GM18873 (cell line): ENCODE data around the gene GTF3C1.
"Not testable (repeated sequence)": the region's sequence is repeated elsewhere in the genome, so short reads cannot be mapped to it uniquely, and the experiment has no call there.

Experiments used
- ATAC-seq: cut with Tn5 transposase; IDR thresholded peaks from one replicate; pipeline ENCODE4 v1.9.1; 2021; ENCODE audit warnings: mild to moderate bottlenecking, moderate library complexity, moderate number of reproducible peaks; ENCODE audit not compliant: unreplicated experiment, low FRiP score

Gene GTF3C1

GRCh38 chr16:27450196-27450549, 99.5 kb downstream of the GTF3C1 start:
- no peak for ATAC-seq

DNA sequence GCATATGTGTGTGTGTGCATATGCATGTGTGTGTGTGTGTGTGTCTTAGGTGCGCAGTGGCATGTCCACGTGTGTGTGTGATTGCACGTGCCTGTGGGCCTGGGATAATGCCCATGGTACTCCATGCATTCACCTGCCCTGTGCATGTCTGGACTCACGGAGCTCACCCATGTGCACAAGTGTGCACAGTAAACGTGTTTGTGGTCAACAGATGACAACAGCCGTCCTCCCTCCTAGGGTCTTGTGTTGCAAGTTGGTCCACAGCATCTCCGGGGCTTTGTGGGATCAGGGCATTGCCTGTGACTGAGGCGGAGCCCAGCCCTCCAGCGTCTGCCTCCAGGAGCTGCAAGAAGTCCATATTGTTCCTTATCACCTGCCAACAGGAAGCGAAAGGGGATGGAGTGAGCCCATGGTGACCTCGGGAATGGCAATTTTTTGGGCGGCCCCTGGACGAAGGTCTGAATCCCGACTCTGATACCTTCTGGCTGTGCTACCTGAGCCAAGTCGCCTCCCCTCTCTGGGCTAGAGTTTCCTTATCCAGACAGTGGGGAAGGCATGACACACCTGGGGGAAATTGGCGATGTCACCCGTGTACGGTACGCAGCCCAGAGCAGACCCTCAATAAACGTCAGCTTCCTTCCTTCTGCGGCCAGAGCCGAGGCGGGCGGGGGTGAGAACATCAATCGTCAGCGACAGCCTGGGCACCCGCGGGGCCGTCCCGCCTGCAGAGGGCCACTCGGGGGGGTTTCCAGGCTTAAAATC, 100.1 kb downstream of the GTF3C1 start:
- peak; percentile 51 for ATAC-seq

- no peak for ATAC-seq
These were observed 100.9 kb downstream of the GTF3C1 start for GRCh38 chr16:27448532-27449433.

- no peak for ATAC-seq
These were observed 102.4 kb downstream of the GTF3C1 start for GRCh38 chr16:27447301-27447700.

- no peak for ATAC-seq
These were observed 103.0 kb downstream of the GTF3C1 start for GRCh38 chr16:27446721-27447120.

GRCh38 chr16:27445502-27446175, 104.1 kb downstream of the GTF3C1 start:
- no peak for ATAC-seq

DNA sequence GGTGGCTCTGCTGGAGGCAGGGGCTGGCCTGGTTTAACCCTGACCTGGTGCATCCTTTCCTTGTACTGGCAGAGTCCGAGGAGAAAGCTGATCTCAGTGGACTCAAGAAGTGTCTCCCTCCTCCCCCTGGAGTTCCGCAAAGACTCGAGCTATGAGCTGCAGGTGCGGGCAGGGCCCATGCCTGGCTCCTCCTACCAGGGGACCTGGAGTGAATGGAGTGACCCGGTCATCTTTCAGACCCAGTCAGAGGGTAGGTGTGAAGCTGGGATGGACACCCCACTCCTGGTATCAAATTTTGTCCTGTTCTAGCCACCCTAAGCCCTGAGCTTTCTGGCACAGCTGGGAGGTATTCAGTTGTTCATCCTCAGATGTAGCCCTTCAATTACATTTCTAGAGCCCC, 105.2 kb downstream of the GTF3C1 start:
- ATAC-seq: no peak

GRCh38 chr16:27444015-27444414, 105.7 kb downstream of the GTF3C1 start:
- ATAC-seq: no peak

GRCh38 chr16:27441998-27442397, 107.7 kb downstream of the GTF3C1 start:
- ATAC-seq: no peak

- ATAC-seq: no peak
These were observed 108.4 kb downstream of the GTF3C1 start for GRCh38 chr16:27441276-27441675.

DNA sequence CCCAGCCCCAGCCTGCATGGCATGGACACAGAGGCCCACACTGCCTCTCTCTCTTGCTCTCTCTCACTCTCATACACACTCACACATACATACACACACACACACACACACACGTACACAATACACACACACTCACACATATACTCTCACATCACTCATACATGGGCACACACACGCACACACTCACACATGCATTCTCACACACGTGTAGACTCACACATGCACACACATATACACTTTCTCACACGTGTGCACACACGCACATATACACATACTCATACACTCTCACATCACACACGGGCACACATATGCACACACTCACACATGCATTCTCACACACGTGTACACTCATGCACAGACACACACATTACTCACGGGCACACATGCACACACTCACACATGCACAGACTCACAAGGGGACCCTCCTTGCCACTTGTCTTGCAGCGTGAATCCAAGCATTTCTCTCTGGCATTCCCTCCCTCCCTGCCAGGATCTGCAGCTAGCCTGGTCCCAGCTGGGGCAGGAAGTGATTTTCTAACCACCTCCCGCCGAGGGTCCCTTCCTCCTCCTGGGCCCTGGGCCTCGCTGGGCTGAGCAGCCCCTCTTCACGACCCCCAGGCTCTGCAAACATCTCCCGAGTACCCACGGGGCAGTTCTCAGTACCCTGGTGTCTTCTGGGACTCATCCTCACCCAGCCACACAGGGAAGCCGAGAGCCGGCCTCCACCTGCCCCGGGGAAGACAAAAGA, 110.3 kb downstream of the GTF3C1 start:
- no peak for ATAC-seq

DNA sequence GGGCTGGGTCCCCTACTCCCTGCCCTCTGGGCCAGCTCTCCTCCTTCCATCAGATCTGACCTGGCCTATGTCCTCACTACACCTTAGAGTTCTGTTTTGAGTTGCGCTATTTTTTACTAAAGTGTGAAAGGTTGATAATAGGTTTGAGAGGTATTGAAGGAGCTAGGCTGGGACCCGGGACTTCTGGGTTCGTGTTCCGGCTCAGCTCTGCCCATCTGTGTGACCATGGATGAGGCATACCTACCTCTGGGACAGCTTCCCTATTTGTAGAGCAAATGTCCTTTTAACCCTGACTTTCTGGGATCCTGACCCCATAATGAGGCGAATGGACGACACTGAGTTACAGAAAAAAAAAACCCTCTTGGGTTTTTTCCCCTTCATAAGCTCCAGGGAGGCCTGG, 111.8 kb downstream of the GTF3C1 start:
- ATAC-seq: no peak

DNA sequence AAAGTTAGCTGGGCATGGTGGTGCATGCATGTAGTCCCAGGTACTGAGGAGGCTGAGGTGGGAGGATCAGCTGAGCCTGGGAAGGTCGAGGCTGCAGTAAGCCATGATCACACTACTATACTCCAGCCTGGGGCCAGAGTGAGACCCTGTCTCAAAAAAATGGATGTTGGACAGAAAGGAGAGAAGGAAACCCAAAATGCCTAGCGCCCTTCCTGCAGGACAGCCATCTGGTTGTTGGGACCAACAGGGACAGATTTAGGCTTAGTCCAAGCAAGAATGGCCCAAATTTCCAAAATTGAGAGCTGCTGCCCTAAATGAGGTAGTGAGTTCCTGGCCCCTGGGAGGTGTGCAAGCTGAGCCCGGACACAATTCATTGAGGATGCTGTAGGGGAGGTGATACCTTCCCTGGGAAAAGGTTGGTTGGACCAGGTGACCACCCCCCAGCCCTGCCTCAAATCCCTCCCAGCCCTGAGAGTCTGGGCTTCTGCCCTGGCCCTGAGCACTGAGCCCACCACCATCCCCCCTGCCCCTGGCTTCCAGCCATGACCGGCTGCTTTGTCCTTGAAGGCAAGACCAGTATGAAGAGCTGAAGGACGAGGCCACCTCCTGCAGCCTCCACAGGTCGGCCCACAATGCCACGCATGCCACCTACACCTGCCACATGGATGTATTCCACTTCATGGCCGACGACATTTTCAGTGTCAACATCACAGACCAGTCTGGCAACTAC, 112.6 kb downstream of the GTF3C1 start:
- no peak for ATAC-seq

DNA sequence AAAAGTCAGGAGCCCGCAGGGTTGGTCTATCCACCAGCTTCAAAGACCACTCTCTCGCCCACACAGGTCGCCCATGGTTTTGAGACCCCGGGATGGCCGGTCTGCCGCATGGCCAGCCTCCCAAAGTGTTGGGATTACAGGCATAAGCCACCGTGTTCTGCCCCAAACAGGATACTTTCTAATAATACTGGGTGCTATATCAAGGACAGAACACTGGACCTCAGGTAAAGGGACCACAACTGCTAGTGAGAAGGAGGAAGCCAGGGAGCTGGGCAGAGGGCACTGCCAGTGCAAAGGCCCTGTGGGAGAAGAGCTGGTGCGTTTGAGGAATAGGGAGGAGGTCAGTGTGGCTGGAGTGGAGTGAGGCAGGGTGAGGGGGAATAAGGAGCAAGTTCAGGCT, 113.6 kb downstream of the GTF3C1 start:
- ATAC-seq: no peak

DNA sequence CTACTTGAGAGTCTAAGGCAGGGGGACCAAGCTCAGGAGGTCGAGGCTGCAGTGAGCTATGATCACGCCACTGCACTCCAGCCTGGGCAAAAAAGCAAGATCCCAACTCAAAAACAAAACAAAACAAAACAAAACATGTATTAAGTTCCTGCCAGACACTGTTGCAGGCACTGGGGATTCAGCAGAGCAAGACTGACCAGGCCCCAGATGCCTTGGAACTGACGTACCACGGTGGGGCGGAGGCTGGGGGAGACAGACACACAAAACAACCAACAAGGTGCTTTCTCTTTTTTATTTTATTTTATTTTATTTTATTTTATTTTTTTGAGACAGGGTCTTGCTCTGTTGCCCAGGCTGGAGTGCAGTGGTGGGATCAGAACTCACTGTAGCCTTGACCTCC, 114.6 kb downstream of the GTF3C1 start:
- ATAC-seq: not testable (repeated sequence)

- ATAC-seq: no peak
These were observed 115.3 kb downstream of the GTF3C1 start for GRCh38 chr16:27434141-27435051.

DNA sequence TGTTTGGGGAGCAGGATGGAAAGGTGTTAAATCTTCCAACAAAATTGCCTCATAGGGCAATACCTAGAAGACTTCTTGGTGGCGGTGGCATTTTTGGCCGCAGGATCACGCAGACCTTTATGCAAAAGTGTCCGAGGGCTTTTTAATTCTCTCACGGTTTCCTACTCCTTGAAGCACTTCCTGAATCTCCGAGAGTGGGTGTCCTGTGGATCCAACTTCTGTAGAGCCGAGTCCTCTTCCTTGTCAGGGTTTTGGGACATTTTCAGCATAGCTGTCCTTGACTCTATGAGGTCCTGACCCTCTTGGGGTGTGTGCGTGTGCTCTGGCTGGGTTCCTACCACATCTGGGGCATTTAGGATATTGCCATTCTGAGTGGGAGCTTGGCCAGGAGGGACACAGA, 116.1 kb downstream of the GTF3C1 start:
- no peak for ATAC-seq

DNA sequence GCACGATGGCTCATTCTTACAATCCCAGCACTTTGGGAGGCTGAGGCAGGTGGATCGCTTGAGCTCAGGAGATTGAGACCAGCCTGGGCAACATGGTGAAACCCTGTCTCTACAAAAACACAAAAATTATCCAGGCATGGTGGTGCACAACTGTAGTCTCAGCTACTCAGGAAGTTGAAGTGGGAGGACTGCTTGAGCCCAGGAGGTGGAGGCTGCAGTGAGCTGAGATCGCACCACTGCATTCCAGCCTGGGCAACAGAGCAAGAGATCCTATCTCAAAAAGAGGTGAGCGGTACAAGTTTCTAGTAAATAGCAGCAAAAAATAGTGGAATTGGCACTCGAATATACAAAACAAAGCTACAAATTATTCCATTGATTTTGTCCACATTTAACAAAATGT, 116.5 kb downstream of the GTF3C1 start:
- ATAC-seq: not testable (repeated sequence)

DNA sequence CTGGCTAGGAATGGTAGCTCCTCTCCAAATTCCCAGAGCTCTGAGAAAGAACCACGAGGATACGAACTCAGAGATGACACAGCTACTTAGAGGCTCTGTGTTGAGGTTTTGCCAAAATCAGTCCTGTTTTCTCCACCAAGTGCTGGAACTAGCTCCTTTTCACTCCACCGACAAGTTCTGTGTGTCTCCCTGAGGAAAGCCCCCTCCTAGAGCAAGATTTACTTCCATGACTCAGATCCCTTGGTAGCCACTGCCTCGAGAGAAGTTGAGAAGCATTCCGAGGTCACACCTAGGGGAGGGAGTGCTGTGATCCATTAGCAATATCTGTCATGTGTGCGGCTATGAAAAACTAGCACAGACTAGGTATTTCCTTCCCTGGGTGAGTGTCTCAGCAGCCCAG, 117.2 kb downstream of the GTF3C1 start:
- no peak for ATAC-seq
